ENCODE results near the gene LLGL1.

LLGL1 gene

GRCh38 chr17:18270046-18270931 is 44.9 kb downstream of the LLGL1 start:
- no peak for DNase-seq (ENCODE audit: low spot score)

- no peak for DNase-seq (ENCODE audit: low spot score)
Measured at GRCh38 chr17:18277076-18277475, 51.6 kb downstream of the LLGL1 start.

- DNase-seq (ENCODE audit: low spot score) = no peak
Measured at GRCh38 chr17:18278867-18279266, 53.4 kb downstream of the LLGL1 start.

GRCh38 chr17:18280249-18280648 is 54.8 kb downstream of the LLGL1 start:
- no peak for DNase-seq (ENCODE audit: low spot score)

- no peak for DNase-seq (ENCODE audit: low spot score)
Measured at GRCh38 chr17:18280766-18281371, 55.4 kb downstream of the LLGL1 start.

GRCh38 chr17:18281788-18282187 is 56.4 kb downstream of the LLGL1 start:
- no peak for DNase-seq (ENCODE audit: low spot score)

GRCh38 chr17:18285296-18285695 is 59.9 kb downstream of the LLGL1 start:
- no peak for DNase-seq (ENCODE audit: low spot score)

- DNase-seq (ENCODE audit: low spot score) = no peak
Measured at GRCh38 chr17:18291718-18292540, 66.5 kb downstream of the LLGL1 start.
